ENCODE measurements around the gene CAMTA1. TPM values are rescaled to one million over a fixed set of nuclear protein-coding genes. Genes with fewer than 3 reads are reported as not detected.

CAMTA1 gene
- total RNA-seq, 1 donor from 2014 or later: 77.6 TPM

DNA sequence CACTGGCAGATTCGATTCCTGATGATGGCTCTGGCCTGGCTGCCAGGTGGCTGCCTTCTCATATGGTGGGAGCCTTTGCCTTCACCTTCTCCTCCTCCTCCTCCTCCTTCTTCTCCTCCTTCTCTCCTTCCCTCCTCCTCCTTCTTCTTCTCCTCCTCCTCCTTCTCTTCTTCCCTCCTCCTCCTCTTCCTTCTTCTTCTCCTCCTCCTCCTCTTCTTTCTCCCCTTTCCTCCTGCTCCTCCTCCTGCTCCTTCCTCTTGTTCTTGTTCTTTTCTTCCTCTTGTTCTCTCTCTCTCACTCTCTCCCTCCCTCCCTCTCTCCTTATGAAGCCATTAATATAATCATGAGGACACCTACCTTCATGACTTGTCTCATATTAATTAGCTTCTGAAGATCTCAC lies 278.7 kb downstream of the CAMTA1 start:
- H3K27ac Mint-ChIP-seq (ENCODE audit: unreplicated experiment): no peak overlapping the region
- no peak overlapping the region for H3K27ac ChIP-seq (ENCODE audit: low read depth, low read length)
- peaks cover 52% of the 10 kb centered on the region for H3K27me3 Mint-ChIP-seq (ENCODE audit: low read depth, unreplicated experiment)
- H4K20me1 ChIP-seq (ENCODE audit: insufficient read depth, low read length): no peaks in the 10 kb centered on the region
- TF ChIP-seq, protein P1, sequence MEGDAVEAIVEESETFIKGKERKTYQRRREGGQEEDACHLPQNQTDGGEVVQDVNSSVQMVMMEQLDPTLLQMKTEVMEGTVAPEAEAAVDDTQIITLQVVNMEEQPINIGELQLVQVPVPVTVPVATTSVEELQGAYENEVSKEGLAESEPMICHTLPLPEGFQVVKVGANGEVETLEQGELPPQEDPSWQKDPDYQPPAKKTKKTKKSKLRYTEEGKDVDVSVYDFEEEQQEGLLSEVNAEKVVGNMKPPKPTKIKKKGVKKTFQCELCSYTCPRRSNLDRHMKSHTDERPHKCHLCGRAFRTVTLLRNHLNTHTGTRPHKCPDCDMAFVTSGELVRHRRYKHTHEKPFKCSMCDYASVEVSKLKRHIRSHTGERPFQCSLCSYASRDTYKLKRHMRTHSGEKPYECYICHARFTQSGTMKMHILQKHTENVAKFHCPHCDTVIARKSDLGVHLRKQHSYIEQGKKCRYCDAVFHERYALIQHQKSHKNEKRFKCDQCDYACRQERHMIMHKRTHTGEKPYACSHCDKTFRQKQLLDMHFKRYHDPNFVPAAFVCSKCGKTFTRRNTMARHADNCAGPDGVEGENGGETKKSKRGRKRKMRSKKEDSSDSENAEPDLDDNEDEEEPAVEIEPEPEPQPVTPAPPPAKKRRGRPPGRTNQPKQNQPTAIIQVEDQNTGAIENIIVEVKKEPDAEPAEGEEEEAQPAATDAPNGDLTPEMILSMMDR (IDR thresholded peaks at IDR 0.05; ENCODE audit: insufficient read depth, low read depth, low read length): no peak
- no peak for TF ChIP-seq EZH2 (IDR thresholded peaks at IDR 0.05; ENCODE audit: insufficient read depth, low read length)
- H3K79me2 ChIP-seq (ENCODE audit: insufficient read depth, low read length): no peaks in the 10 kb centered on the region
- H3K4me3 Mint-ChIP-seq (ENCODE audit: unreplicated experiment): no peak overlapping the region
- H3K4me2 ChIP-seq (ENCODE audit: low read length): no peak overlapping the region
- no peaks in the 10 kb centered on the region for H3K9me3 ChIP-seq (ENCODE audit: insufficient read depth, low read depth, low read length)
- H3K4me3 ChIP-seq (ENCODE audit: insufficient read depth, low read depth, low read length): no peak overlapping the region
- no peak overlapping the region for H2AFZ ChIP-seq (ENCODE audit: low read depth, low read length)
- no peaks in the 10 kb centered on the region for H3K4me1 ChIP-seq (ENCODE audit: insufficient read depth, low read length)
- H3K27me3 ChIP-seq (ENCODE audit: insufficient read depth, low read length): peaks cover 11% of the 10 kb centered on the region
- H3K9ac ChIP-seq (ENCODE audit: low read length): no peak overlapping the region
- peaks cover 2% of the 10 kb centered on the region for H3K9me3 Mint-ChIP-seq (ENCODE audit: unreplicated experiment)
- DNase-seq (ENCODE audit: low read depth): no peak
- no peak for FAIRE-seq
- no peaks in the 10 kb centered on the region for H3K36me3 ChIP-seq (ENCODE audit: insufficient read depth, low read length)
- H3K36me3 Mint-ChIP-seq (ENCODE audit: low read depth, unreplicated experiment): no peaks in the 10 kb centered on the region
- no peaks in the 10 kb centered on the region for H3K4me1 Mint-ChIP-seq (ENCODE audit: low read depth, unreplicated experiment)

DNA sequence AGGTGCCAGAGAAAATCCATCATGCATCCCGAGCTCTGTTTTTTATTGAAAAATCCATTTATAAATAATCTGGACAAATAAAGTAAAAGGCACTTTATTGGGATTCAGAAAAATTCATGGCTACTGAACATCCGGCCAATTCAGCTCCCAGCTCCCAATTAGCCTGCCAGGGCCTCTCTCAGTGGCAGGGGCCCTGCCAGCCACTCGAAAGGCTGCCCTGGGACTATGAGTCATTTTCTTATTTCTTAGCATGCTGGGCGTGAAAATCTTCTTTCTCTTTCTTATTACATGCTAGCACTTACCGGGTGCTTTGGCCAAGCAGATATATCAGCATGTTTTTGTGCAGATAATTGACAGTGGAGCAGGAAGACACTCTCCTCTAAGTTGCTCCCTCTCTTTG lies 283.3 kb downstream of the CAMTA1 start:
- peaks cover 6% of the 10 kb centered on the region for H3K4me1 ChIP-seq (ENCODE audit: insufficient read depth, low read length)

DNA sequence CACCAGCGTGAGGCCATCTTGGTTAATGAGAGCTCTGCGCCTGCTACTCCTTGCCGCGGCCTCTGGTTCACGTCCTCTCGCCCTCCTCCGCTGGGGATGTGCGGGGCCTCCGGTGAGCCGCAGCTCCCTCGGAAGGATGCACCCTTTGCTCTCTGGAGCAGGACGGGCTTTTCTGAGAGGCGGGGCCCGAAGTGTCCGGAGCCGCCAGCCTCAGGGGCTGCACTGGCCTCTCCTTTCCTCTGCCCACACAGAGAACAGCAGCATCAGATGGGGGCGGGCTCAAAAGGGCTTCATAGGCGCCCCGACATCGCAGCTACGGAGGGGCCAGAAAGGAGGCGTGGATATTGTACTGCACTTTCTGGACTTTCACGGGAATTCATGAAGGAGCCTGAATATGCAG lies 284.7 kb downstream of the CAMTA1 start:
- peak; percentile 5 for DNase-seq (ENCODE audit: low read depth)

More for the DNA sequence above, 283.3 kb downstream of the CAMTA1 start:
- Histone ChIP-seq H3K27me3 (ENCODE audit: insufficient read depth, low read length) (peaks cover 18% of the 10 kb centered on the region), H2AFZ (ENCODE audit: low read depth, low read length) (no peak overlapping the region), H3K9me3 (ENCODE audit: insufficient read depth, low read depth, low read length) (no peaks in the 10 kb centered on the region), H3K4me2 (ENCODE audit: low read length) (no peak overlapping the region), H3K9ac (ENCODE audit: low read length) (no peak overlapping the region), H3K36me3 (ENCODE audit: insufficient read depth, low read length) (no peaks in the 10 kb centered on the region), H3K4me3 (ENCODE audit: insufficient read depth, low read depth, low read length) (no peak overlapping the region), H3K79me2 (ENCODE audit: insufficient read depth, low read length) (no peaks in the 10 kb centered on the region), H3K27ac (ENCODE audit: low read depth, low read length) (no peak overlapping the region), H4K20me1 (ENCODE audit: insufficient read depth, low read length) (no peaks in the 10 kb centered on the region)
- Mint-ChIP-seq H3K27me3 (ENCODE audit: low read depth, unreplicated experiment) (peaks cover 64% of the 10 kb centered on the region), H3K27ac (ENCODE audit: unreplicated experiment) (no peak overlapping the region), H3K4me3 (ENCODE audit: unreplicated experiment) (no peak overlapping the region), H3K9me3 (ENCODE audit: unreplicated experiment) (peaks cover 4% of the 10 kb centered on the region), H3K4me1 (ENCODE audit: low read depth, unreplicated experiment) (peaks cover 2% of the 10 kb centered on the region), H3K36me3 (ENCODE audit: low read depth, unreplicated experiment) (no peaks in the 10 kb centered on the region)
- TF ChIP-seq, protein P1 (IDR thresholded peaks at IDR 0.05; ENCODE audit: insufficient read depth, low read depth, low read length): no peak
- TF ChIP-seq EZH2 (IDR thresholded peaks at IDR 0.05; ENCODE audit: insufficient read depth, low read length): no peak
- FAIRE-seq (no peak), DNase-seq (ENCODE audit: low read depth) (no peak)

More for the DNA sequence above, 284.7 kb downstream of the CAMTA1 start:
- H3K79me2 ChIP-seq (ENCODE audit: insufficient read depth, low read length): no peaks in the 10 kb centered on the region
- TF ChIP-seq EZH2 (IDR thresholded peaks at IDR 0.05; ENCODE audit: insufficient read depth, low read length): no peak
- TF ChIP-seq, protein P1 (IDR thresholded peaks at IDR 0.05; ENCODE audit: insufficient read depth, low read depth, low read length): no peak
- H3K36me3 ChIP-seq (ENCODE audit: insufficient read depth, low read length): no peaks in the 10 kb centered on the region
- peaks cover 6% of the 10 kb centered on the region for H3K4me1 ChIP-seq (ENCODE audit: insufficient read depth, low read length)
- H3K36me3 Mint-ChIP-seq (ENCODE audit: low read depth, unreplicated experiment): no peaks in the 10 kb centered on the region
- peak overlapping the region; percentile 56 for H3K4me3 ChIP-seq (ENCODE audit: insufficient read depth, low read depth, low read length)
- peak overlapping the region; percentile 74 for H3K4me3 Mint-ChIP-seq (ENCODE audit: unreplicated experiment)
- H3K9me3 ChIP-seq (ENCODE audit: insufficient read depth, low read depth, low read length): no peaks in the 10 kb centered on the region
- peaks cover 2% of the 10 kb centered on the region for H3K9me3 Mint-ChIP-seq (ENCODE audit: unreplicated experiment)
- peaks cover 62% of the 10 kb centered on the region for H3K27me3 Mint-ChIP-seq (ENCODE audit: low read depth, unreplicated experiment)
- H4K20me1 ChIP-seq (ENCODE audit: insufficient read depth, low read length): no peaks in the 10 kb centered on the region
- H2AFZ ChIP-seq (ENCODE audit: low read depth, low read length): peak overlapping the region; percentile 66
- no peak for FAIRE-seq
- peaks cover 17% of the 10 kb centered on the region for H3K27me3 ChIP-seq (ENCODE audit: insufficient read depth, low read length)
- H3K27ac ChIP-seq (ENCODE audit: low read depth, low read length): no peak overlapping the region
- H3K4me2 ChIP-seq (ENCODE audit: low read length): peak overlapping the region; percentile 86
- H3K4me1 Mint-ChIP-seq (ENCODE audit: low read depth, unreplicated experiment): peaks cover 2% of the 10 kb centered on the region
- H3K27ac Mint-ChIP-seq (ENCODE audit: unreplicated experiment): no peak overlapping the region
- H3K9ac ChIP-seq (ENCODE audit: low read length): peak overlapping the region; percentile 40

Measured in astrocyte (in vitro differentiated cells and primary cell).